Measurements from ENCODE around the gene NPAS3.

Gene NPAS3

DNA sequence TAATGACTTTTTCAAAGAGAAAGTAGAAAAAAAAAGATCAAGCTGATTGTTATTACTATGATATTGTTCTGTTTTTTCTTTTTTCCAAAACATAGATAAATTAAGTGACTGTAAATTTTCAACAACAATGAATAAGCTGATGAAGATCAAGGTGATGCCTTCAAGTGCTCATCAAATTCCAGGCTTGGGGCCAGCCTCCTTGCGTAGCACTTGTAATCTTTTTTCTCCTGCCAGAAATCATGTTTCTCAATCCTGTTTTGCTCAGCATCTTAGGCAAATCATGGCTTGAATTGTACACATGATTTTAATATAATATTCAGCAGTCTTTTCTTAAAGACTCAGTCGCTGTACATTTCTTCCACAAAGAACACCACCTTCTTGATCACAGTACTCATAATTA, 333.2 kb downstream of the NPAS3 start:
- no peak for DNase-seq

DNA sequence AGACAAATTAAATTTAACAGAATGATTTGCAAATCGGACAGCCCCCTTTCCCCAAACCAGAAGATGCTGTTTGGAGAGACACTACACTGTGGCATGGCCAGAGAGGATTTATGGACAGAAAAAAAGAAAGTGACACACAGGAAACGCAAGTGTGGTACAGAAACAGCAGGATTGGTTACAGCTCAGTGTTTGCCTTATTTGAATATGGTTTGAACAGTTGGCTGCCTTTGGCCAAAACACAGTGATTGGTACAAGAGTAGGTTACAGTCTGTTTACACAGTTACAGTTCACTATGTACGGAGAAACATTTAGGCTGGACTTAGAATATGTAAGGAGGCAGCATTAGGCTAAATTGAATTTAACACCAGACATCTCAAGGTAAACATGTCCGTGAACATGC, 335.3 kb downstream of the NPAS3 start:
- DNase-seq: no peak

DNA sequence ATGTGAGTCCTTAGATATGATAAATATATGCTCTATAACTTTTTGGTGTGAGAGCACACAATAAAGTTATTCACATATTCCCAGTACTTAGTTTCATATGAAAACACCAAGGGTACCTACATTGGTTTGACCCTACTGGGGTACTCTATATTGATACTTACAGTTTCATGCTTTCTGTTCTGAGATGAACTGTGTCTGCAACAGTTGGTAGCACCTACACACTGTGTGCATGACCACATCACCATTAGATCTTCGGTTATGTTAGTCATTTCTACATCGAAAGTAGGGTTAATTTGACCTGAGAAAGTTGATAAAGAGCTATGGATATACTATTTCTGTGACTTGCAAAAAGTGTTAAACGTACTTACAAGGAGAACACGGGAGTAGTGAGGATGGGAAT, 337.2 kb downstream of the NPAS3 start:
- no peak for DNase-seq

DNA sequence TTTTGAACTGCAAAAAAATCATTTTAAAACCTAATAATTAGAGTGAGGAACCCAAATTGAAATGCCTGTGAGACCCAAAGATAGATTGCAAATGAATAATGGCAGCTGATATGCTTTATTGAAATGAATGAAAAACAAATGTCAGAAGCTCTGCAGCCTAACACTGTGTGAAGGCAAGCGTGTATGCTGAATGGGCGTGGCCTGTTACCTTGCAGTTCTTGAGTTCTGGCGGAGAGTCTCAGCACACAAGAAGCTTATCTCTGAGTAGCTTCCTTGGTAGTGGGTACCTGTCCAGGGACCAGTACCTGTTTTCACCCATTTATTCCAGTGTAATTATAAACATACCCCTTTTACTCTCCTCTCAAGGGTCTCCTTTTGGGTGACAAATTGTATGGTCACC, 341.2 kb downstream of the NPAS3 start:
- no peak for DNase-seq

DNA sequence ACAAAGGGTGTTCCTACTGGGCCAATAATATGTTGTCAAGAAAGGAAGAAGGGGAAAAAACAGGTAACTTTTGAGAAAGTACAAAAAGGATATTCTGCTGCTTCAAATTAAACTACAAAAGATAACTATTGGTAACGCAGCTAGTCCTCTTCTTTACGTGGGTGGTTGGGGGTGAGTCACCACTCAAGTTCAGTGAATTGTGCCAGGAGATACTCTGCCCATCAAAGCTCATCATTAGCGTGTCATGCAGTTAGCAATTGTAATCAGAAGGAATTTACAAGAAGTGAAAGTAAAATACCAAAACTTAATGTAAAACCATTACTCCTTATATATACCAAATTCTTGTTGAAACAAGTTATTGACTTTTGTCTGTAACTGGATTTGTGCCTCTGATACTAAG, 342.0 kb downstream of the NPAS3 start:
- no peak for DNase-seq

DNA sequence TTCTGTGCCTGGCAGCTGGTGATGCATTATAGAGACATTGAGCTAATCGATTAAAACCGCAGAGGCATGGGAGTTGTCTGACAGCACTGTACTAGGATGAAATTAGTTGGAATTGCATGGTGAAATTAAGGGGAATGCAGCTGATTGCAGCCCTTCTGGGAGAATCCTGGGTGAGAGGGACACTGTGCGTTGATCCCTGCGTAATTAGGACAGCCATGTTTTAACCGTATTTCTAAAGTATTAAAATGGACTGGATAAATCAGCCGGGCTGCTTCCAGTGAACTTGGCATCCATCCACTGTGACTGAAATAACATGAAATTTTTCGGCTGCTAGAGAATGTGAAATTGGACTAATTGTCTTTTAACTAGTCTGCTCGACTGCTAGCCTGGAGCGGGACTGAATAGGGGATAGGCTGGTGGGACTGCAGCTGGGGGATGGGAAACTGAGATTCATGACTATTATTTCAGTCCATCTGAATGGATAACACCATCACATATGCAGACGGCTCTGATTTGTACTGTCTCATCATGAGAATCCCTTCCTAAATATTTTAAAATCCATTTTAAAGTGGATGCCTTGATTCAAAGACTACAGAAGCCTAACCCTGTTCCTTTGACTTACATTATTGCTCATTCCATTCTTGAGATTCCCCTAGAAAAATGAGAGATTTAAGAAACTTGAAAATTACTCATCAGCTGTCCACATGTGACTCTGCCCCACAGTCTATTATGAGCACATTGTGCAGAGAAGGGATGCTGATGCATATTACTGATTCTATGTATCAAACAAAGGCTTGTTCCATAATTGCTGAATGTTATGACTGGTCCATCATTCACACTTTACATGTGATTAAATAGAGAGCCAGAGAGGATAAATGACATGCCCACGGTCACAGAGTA, 343.9 kb downstream of the NPAS3 start:
- DNase-seq: no peak

DNA sequence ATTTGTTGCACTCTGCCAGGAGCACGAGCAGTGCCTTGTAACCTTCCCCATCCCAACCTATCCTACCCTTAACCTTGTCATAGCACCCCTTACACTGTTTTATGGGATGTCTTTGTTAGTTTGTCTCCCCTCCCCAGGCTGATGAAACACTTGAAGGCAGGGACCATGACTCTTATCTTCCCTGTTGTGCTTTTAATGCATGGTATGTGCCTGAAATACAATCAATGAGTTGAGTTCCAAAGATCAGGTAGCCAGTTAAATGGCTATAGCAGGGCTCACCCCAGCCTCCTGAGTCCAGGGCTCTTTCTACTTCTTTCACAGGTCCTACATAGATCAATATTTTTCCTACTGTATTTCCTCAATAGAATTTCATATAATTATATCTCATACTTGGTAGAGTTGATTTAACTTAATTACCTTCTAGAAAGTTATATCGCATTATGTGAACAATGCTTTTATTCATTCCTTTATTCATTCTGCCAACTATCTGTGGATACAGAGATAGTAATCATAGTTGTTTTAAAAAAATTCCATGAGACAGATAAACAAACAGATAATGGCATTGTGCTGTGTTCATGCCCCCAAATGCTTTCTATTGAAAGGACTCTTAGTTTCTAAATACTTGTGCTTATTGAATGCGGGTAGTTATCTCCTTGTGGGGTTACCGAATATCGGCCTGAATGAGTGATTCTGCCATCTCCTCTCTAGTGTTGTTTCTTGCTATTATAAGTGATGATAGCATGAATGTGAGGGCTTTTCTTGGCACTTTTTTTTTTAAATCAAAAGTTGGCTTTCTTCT, 347.4 kb downstream of the NPAS3 start:
- DNase-seq: no peak

DNA sequence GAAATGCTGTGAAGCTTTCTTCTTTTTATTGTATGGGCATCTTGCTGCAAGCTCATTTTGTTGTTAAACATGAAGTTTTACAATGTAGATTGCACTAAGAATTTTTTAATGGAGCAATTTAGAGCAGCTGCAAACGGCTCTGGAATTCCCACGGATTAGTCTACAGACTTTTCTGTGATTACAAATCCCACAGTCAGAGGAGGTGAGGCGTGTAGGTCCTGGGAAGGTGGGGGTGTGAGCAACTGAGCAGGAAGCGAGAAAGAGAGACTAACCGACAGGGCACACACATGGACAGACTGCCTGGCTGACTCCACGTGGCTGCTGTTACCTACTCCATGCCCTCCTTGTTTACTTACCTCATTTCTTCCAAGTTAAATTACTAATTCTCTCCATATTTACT, 348.5 kb downstream of the NPAS3 start:
- no peak for DNase-seq

DNA sequence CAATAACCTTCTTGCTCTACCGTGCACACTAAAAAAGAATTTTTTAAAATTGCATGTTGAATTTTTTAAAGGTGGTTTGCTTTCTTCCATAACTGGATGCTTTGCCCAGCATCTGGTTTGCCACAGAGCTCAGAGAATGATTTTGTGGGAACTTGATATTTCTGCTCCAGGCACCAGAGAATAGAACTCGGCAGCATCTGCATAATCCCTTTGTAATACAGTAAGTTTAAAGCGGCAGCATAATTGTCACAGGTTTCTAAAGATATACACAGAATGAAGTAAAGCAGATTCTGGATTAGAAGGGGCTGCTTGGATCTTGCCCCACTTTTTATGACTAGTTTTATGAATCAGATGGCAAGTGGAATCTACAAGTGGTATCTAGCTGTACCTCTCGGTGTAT, 352.0 kb downstream of the NPAS3 start:
- DNase-seq: no peak

DNA sequence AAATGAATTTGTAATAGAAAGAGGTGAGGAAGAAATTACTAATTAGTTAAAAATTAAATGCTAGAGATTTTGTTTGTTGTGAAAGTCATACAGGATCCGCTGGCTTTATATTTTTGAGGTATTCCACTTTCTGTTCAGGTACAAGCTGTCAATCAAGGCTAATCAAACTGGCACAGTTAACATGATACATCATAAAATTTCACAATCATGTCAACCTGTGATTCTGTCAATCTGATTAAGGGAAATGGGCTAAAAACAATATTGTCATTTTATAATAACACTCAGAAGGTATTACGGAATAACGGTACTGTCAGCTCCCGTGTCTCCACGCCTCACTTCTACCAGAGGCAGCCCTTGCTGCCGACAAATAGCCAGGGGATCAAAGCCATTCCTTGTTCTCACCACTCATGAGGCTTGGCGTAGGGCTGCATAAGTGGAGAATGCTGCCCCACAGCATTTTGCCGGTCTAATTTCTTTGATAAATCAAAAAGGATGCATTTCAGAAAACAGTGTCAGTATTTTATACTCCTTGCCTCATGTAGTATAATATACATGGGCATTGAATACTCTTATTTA, 352.9 kb downstream of the NPAS3 start:
- DNase-seq: no peak

DNA sequence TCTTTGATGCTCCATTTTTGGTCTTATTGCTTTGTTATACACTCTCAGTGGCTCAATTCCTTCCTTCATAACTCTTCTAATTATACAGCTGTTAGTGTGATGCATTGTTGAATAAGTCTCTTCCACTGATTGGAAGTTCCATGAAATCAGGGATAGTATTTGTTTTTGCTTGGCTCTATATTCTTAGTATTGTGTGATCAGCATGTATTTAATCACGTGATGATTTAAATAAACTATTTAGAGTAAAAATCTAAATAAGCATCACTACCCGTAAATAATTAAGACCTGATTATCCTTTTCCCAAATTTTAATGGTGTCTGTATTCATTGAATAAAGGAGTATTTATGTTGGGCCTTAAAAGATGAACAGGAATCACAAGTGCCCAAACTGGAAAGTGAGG, 355.7 kb downstream of the NPAS3 start:
- DNase-seq: no peak

DNA sequence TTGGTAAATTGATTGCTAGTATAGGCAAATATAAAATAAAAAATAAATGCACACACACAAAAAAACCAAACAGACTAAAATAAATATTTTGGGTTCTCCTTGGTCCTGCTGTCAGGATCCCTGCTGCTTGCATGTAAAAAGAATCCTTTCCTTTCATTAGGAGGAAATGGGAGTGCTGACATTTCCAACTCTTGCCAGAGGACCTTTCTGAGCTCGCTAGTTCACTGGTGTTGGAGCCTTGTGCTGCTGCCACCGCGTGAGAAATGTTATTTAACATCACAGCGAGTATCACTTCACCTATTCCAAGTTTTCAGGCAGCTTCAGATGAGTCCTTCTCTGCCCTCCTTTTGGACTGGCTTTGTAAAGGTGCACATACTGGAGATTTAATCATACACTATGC, 358.9 kb downstream of the NPAS3 start:
- no peak for DNase-seq

DNA sequence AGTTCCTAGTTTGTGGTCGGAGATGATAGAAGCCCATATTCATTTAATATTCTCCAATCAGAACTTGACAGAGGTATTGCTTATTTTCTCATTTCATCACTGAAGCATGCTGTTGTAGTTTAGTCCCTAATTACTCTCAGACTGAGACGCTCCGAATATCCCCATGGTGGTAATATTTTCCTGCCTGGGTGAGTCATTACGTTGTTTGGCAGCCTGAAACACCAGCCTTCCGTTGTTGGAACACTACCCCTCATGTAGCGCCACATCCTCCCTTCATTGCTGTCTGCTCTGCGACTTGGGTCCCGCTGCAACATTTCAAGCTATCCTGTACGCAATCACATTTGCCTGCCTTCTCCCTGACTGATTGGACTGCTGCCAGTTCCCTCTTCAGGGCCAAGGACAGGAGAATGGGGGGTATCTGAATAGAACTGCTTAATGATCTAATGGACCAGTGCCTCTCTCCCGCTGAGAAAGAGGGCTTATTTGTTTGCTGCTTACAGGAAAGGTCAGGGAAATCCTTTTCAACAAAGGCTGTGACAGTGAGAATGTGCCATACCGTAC, 369.1 kb downstream of the NPAS3 start:
- no peak for DNase-seq

DNA sequence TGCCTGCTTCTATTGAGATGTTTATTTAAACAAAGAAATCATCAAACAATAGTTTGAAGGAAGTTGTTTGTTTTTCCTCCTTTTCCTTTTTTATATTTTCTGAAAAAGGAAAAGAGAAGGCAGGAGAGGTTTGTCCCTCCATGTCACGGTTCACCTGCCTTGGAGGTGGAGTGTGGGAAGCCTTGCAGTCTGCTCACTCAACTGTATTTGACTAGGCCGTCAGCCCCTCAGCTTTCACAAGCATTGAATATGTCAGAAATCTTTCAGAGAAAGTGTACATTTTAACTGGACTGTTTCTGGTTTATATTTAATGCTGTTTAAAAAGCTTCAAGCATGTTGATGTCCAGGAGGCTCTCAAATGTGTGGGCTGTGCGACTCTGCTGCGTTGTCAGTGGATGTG, 370.4 kb downstream of the NPAS3 start:
- DNase-seq: no peak

DNA sequence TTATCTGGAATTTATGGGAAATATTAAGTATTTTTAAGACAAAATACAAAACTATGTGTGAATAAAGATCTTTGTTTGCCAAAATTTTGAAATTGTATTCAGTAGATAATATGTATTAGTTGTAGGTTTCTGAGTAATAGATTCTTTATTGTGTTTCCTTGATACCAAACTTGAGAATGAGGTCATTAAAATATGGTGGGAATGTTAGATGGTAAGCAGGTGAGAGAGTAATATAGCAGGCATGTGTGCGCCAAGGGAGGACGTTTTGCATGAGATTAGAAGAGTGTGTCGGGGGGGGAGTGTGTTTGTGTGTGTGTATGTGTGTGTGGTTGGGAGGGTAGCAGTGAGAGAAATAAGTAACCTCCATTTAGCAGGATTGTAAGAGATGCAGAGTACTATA, 376.5 kb downstream of the NPAS3 start:
- DNase-seq: no peak

DNA sequence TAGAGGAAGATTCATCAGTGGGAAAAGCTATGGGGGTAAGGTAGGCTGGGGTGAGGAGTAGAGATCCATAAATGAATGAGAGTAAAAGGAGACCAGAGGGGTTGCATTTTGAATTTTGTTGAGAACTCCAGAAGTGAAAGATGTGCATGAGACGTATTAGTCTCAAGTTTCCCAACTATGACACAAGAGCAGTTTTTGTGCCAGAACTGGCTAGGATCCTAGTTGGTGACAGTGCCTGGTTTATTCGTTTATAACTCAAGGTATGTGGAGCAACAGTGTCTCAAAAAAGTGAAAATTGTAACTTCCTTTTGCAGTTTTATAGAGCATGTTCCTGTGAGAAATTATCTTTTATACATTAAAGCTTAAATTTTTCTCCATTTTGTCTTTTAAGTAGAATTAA, 377.0 kb downstream of the NPAS3 start:
- DNase-seq: no peak

DNA sequence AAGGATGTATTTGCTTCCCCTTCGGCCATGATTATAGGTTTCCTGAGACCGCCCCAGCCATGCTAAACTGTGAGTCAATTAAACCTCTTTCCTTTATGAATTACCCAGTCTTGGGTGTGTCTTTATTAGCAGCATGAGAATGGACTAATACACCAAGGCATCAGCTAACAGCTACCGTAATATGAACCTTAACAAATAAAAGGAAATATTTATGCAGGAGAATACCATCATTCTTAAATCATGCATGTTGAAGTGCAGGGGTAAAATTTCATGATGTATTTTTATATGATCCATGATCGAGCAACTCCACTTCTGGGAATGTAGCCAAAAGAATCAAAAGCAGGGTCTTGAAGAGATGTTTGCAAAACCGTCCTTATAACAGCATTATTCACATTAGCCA, 379.0 kb downstream of the NPAS3 start:
- DNase-seq: no peak

DNA sequence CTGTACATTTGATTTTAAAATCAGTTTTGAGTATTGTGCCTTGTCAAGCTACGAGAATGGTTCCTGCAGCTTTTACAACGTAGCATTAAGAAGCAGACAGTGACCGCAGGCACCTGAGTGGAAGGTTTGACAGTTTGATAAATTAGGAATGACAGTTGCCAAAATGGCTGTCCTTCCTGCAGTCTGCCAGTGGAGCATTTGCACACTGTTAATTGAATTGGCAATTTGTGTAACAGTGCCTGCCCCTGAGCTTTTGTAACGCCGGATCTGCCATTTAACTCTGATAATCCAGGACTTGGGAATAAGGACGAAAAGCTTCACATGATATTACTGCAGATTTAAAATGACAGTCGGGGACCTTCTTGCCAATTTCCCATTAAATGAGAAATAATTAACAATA, 385.3 kb downstream of the NPAS3 start:
- DNase-seq: no peak

DNA sequence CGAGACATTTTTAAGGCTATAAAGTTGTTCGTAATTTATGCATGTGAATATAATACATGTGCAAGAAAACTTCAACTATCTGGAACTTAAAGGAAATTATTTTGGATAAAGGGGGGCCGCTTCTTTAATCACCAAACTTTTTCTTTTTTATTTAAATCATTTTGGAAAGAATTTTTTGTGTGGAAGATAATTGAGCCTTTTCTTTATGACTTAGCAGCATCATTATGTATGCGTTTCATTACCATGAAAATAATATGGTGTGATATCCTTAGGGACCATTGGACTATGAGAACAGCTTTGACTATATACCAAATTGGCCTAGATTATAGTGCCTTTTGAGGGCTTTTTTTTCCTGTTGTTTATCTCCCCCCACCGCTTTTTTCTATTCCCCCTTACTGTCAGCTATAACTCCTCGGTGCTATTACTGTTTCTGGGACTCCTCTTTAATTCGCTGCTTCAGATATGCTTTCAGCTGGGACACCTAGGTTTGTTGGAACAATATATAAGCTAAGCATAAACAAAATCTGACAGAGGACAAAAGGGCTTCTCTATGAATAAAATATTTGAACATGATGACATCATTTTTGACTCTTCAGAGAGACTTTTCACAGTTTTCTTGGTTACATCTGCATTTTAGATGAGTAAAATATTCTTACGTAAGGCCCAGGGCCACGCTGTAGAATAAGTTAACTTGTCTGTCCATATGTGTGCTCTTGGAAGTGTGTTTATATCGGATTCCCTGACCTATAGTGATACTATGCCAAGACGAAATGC, 392.7 kb downstream of the NPAS3 start:
- no peak for DNase-seq

DNA sequence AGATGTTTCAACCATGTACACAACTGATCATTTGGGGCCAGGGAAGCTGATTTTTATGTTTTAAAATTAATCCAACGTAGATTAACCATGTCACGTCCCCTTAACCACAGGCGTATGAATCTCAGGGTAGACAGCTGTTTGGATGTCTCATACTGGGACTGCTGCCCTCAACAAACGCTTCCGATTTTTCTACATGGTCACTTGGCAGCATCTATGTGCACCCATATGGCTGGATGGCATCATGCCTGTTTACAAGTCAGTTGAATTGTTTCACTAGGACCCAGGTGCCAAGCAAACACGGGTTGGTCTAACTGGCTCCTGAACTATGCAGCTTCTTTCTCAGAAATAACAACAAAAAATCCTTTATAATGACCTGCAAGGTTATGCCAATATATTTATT, 393.8 kb downstream of the NPAS3 start:
- DNase-seq: no peak

DNA sequence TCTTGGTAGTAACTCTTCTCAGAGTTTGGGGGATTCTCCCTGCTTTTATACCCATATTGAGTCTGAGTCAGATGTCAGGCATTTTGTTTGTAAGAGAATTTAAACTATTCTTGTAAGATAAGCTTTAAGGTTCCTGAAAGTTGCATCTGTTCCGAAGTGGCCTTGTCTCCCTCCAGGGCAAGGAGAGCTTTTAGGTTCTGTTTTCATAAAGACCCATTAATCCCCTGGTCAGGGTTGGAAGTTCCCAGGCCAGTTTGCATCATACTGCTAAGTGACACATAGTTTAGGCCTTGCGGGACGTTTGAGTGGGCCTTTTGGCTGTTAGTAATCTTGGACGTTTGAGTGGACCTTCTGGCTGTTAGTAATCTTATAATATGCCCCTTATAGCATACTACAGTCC, 396.7 kb downstream of the NPAS3 start:
- no peak for DNase-seq

DNA sequence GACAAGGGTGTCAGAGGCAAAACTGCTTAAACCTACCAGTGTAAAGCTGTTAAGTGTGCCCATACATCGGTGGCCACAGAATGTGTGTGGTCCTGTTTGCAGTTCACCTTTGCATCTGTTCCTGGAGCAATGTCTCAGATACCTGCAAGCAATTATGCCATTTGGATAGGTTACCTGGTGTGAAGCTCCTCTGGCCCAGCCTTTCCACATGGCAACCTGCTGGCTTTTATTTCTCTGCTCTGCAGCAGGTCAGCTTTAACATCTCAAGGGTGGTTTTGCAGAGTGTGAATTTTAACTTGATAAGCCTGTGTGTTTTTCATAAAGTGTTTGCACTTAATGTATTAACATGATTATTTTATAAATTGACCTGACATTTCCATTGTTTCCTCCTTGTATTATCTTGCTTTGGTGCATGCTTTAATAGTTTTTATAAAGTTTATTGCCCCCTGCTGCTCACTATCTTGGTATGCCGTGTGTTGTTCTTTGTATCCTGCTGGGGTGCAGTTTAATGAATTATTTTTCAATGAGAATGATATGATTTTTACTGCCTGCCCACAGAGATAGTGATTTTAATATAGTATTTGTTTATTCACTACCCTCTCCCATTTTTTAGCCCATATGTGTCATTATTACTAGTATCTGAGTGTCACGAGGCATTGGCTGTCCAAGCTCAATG, 403.8 kb downstream of the NPAS3 start:
- DNase-seq: no peak

All from activated CD4-positive, alpha-beta T cell treated with anti-CD3 and anti-CD28 coated beads, Interleukin-2, amount 50 U/mL, for 16 hours (primary cell).